K562 (cell line): ENCODE measurements around the gene KRT16.

Source experiments
- CTCF ChIP-seq, 3 experiments: IDR thresholded peaks in 2 of 3; conservative IDR thresholded peaks in 1 of 3; 2 replicates each; pipeline ENCODE4 v1.5.1; 2011 to 2012; ENCODE audit warnings: low read length in 3 of 3, mild to moderate bottlenecking in 3 of 3, control low read depth in 2 of 3, improper control_type of control experiment in 1 of 3, inconsistent platforms in 1 of 3, low read depth in 1 of 3, mixed read lengths in 1 of 3, moderate library complexity in 1 of 3; ENCODE audit not compliant: insufficient read depth in 2 of 3
- MAFK ChIP-seq: IDR thresholded peaks from 2 replicates; pipeline ENCODE4 v1.6.1; 2011; ENCODE audit warnings: low read length, improper control_type of control experiment
- SMARCA5 ChIP-seq: fragments of 450-650 bp; IDR thresholded peaks from 2 replicates; pipeline ENCODE4 v1.6.1; 2016
- YY1 ChIP-seq, 3 experiments: IDR thresholded peaks; 2 replicates each; pipeline ENCODE4 v1.6.1; 2011; ENCODE audit warnings: low read length in 2 of 3, mild to moderate bottlenecking in 2 of 3, moderate library complexity in 2 of 3, borderline replicate concordance in 1 of 3, control low read depth in 1 of 3, low read depth in 1 of 3; ENCODE audit not compliant: insufficient read depth in 3 of 3, insufficient replicate concordance in 2 of 3, control insufficient read depth in 1 of 3, insufficient read length in 1 of 3; ENCODE audit errors: extremely low read depth in 1 of 3
- ZNF830 ChIP-seq: fragments of 250-450 bp; sonication (Bioruptor Pico); IDR thresholded peaks from 2 replicates; pipeline ENCODE4 v1.5.0; 2021; ENCODE audit warnings: mild to moderate bottlenecking

- TF ChIP-seq SMARCA5, result no peak
- TF ChIP-seq MAFK, result no peak
- TF ChIP-seq ZNF830 (CRISPR knock-in tag), result no peak
- no peak for TF ChIP-seq YY1 (IDR thresholded peaks at IDR 0.05; ENCODE audit: borderline replicate concordance in 1 of 3, control insufficient read depth in 1 of 3, extremely low read depth in 1 of 3, insufficient read depth in 3 of 3, insufficient read length in 1 of 3, insufficient replicate concordance in 2 of 3, low read depth in 1 of 3, low read length in 2 of 3)
- TF ChIP-seq CTCF (IDR thresholded peaks at IDR 0.05 in 2 of 3, conservative IDR thresholded peaks at IDR 0.05 in 1 of 3; ENCODE audit: insufficient read depth in 2 of 3, low read depth in 1 of 3, low read length in 3 of 3), result no peak
Observed at GRCh38 chr17:41578971-41579370, 33.6 kb downstream of the KRT16 start.
